Stimulated activated CD4-positive, alpha-beta T cell treated with anti-CD3 and anti-CD28 coated beads, Interleukin-1b, Interleukin-23, amount 100 ng/mL, for 48 hours (primary cell): Measurements from ENCODE around the gene SENP1.

Source experiments
- DNase-seq: peaks from one replicate; pipeline ENCODE4 v3.0.0-alpha.2; 2020

SENP1 gene

DNA sequence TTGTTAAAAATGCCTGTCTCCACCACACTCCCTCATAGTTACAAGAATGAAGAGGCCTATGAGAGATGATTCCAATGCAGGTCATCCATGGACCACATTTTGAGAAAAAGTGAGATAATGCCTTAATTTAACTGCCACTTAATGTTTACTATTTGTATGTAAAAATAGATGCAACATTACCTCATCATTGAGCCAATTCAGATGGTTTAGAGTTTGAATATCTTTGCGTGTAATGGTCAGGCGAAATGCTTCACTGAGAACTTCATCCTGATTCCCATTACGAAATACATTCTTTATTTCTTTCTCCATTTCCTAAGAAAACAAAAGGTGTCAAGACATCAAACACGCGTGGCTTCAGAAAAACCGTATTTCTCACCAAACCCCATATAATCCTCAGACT is 42.3 kb downstream of the SENP1 start:
- no peak for DNase-seq

DNA sequence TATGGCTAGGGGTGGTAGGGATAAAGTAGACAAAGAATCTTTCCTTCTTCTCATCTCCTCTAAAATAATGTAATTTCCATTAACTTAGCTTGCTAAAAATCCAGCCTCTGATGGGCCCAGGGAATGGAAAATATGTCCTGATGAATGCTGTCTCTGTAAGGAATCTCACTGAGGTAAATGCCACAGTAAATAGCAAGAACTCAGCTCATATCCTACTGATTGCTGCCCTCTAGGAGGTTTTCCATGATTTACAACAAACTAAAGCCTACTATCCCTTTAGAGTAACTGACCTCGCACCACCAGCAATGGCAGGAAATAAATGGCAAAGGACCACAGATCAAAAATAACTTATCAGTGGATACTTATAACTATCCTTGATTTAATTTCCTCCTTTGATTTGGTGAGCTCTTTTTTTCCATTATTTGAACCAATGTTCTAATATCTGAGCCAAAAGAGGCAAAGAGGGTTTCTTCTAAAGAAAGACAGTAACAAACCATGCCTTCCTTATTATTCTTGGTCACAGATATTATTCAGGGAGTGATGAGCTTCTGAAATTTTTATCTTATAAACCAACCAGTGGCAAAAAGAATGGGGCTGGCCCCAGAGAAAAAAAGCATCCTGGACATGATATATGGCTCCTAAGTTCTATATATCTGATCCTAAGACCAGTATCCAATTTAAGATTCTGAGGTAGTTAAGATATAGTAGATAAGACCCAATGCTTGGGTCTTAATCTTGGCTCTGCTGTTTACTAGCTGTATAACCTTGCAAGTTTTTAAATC is 43.8 kb downstream of the SENP1 start:
- DNase-seq, result no peak

DNA sequence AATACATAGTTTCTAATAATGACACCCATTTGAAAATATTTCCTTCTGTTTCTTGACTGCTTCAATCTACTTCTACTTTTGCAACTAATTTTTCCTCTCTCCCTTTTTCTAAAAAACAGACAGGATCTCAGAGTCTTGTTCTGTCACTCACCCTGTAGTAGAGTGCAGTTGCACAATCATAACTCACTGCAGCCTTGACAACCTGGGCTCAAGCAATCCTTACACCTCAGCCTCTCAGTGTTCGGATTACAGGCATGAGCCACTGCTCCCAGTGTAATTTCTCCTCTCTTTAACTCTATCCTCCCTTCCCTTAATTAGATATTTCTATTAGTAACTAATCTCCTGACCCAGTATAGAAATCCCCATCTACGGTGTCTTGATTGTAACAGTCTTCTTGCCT is 45.4 kb downstream of the SENP1 start:
- no peak for DNase-seq

DNA sequence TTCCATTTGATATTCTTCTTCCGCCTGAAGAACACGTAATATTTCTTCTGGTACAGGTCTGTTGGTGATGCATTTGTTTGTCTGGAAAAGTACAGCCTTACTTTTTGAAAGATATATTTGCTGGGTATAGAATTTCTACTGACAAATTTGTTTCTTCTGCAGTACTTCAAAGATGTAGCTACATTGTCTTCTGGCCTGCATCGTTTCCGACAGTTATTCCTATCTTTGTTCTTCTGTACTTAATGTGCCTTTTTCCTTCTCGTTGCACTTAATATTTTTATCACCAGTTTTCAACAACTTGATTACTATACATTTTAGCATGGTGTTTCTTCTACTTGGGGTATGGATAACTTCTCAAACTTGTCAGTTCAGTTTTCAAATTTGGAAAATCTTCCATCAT is 47.1 kb downstream of the SENP1 start:
- no peak for DNase-seq

DNA sequence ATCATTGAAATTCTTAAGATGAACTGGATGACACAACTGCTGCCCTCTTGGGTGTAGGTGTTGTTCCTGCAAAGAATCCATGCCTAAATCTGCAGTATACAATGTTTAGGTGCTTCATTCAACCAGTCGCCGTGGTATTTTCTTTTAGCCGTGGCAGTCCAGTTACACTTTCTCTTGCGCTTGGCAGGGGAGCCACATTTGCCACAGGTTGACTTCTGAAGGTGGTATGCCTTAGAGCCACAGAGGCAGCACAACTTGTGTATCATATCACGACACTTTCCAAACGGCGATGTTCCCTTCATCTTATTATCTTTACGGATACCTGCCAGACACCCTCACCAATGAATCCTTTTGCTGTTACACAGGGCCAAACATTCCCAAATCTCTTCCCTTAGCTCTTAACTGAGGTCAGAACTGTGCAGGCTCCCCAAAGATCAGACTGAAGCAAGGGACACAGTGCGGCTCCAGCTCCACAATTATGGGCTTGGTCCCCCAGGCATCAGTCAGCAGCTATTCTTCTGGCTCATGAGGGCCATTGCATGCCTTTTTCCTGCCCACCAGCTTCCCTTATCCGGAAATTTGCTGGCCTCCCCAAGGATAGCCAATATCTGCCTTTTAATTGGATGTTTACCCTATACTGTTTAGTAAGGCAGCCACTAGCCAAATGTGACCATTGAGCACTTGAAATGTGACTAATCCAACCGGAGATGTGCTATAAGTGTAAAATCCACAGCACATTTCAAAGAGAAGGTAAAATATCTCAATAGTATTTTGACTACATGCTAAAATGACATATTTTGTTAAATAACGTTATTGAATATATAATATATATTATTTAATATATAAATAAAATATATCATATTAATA is 50.7 kb downstream of the SENP1 start:
- DNase-seq, result no peak

DNA sequence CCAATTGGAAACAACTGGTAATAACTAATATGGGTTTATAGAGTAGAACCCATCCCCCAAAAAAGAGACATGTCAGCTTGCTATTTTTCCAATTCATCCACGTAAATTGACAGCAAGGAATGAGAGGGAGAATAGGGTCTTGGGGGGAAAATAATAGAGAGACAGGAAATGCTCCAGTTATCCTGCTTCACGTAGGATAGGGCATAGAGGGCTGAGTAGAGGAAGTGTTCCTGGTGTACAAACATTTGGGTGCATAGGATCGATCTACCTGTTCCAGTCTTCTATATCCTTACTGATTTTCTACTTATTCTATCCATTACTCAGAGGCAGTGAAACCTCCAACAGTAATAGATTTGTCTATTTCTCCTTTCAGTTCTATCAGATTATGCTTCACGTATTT is 52.0 kb downstream of the SENP1 start:
- DNase-seq, result no peak

- DNase-seq, result no peak
Measured at GRCh38 chr12:48053122-48053521, 52.8 kb downstream of the SENP1 start.

- no peak for DNase-seq
Measured at GRCh38 chr12:48051681-48052080, 54.2 kb downstream of the SENP1 start.

DNA sequence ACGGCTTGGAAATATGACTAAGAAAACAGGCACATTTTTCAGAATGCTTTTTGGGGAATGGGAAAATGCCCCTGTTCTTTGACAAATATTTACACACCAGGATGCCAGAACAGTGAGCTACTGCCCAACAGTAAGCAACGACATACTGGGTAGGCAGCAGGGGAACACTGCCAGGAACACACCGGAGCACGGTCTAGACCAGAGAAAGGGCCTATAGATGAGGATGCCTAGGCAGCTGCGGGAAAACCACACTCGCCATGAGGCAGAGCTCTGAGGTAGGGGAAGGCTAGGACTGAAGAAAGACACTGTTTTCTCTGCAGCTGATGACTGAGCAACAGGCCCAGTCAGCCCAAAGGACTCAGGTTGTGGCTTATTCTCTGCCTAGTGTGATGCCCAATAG is 55.7 kb downstream of the SENP1 start:
- no peak for DNase-seq

DNA sequence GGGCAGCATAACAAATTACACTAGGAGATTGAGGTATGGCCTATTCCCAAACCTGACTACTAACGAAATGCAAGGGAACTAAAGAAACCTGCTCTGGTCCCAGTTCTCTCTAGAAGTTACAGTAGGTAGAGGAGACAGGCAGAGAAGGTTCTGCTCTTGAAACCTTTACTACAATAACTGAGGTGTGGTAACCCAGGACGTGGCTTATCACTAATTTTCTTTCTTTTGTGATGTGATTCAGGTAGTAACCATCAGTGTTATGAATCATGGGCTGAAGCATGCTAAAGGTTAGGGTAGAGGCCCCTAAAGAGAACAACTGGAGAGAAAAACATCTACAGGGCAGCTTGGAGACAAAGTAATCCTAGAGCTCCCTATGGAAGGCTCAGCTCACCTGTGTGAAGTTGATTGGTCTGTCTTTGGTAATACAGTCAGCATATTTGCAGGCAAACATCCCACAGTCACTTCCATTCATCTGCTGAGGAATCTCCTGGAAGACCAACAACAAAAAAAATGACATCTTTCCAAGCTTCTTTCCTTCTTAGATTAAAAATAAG is 59.8 kb downstream of the SENP1 start:
- DNase-seq, result no peak

GRCh38 chr12:48045061-48045846 is 60.6 kb downstream of the SENP1 start:
- no peak for DNase-seq

DNA sequence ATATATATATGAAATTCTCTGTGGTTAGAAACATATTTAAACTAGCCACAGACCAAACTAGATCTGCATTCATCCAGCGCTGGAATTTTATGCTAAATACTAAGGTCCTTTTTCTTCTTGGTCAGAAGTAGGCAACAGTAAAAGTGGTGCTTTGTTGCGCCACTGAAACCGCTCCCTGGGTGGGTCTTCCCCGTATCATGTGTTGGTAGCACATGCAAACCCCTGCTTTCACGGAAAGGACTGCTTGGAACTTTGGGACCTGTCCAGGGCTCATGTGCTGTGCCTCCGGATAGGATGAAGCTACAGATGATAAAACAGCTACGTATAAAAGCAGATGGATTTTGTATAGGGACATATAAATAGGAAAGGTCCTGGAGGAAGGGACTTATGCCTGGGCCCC is 61.5 kb downstream of the SENP1 start:
- DNase-seq, result no peak

DNA sequence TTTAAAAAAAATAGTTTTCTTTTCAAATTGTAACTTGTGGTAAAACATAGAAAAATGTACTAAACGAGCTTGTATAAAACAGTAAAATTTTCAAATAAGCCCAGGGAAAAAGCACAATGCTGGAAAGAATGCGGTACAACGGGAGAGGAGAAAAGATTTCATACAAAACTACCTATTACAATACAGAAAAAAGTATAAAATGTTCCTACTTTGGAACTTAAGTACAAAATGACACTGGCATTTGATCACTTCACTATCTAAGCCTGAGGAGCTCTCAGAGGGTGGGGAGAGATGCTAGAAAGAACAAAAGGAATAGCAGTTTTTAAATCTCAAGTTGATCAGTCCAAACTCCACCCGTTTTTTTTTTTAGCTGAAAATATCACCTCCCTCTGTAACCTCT is 62.1 kb downstream of the SENP1 start:
- no peak for DNase-seq

DNA sequence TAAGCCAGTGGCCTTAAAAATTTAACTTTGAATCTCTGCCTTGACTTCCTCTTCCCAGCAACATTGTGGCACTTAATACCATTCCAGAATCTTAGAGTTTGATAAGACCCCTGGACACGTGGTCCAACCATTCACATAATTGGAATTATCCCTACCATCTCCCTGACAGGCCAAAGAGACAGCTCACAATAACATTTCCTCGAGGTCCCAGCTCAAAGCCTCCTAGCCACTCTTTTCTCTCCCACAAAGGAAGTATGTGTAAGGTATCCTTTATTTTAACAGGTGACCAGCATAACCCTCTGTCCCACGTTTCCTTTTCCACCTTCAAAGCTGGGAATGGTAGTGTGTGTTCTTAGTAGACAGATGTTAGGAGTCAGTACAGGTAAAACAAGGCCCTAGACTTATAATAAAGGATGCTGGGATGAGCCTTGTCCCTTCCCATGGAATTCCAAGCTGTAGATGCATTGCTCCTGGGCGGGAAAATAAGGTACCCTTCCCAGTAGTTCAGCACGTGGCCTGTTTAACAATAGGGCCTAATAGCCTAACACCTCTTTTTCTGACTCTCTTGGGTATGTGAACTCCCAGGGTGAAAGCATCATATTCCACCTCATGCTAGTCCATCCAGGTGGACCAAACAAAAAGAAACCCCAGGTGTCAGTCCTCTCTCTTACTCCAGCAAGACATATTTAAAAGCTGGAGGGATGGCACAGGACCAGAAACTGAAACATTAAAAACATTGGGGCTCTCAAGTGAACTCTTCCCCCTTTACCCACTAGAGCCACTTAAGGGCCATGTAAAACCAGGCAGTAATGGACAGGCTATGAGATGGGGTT is 64.1 kb downstream of the SENP1 start:
- DNase-seq, result no peak

DNA sequence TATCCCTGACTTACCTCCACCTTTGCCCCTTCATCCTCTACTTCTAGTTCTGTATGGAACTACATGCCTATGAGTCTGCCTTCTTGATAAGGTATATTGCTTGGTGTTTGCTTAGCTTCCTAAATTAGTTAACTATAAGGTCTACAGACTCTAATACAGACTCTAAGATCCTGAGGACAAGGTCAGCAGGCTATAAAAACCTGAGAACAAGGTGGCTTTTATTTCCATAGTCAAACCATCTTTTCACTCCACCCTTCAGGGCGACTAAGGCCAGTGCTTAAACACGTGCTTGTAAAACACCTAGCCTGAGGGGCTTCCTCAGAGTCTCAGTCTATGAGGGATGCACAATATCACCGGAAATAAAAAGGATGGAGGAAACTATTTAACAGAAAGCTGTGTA is 65.5 kb downstream of the SENP1 start:
- DNase-seq, result no peak

DNA sequence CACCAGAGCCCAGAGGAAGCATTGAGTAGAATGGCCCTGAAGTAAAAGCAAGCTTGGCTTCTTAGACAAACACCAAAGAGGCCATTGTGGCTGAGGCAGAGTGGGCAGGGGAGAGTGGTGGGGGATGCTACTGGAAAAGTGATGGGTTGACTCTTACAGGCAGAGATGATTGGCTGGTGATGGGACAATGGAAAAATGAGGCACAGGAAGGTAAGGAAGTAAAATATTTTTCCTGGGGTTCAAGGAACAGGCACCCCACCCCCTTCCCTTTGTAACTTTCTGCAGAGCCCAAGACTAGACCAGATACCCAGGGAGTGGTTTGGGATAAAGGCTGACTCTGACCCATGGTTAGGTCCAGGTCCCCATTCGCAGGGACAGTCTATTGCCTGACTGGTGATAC is 66.7 kb downstream of the SENP1 start:
- no peak for DNase-seq

DNA sequence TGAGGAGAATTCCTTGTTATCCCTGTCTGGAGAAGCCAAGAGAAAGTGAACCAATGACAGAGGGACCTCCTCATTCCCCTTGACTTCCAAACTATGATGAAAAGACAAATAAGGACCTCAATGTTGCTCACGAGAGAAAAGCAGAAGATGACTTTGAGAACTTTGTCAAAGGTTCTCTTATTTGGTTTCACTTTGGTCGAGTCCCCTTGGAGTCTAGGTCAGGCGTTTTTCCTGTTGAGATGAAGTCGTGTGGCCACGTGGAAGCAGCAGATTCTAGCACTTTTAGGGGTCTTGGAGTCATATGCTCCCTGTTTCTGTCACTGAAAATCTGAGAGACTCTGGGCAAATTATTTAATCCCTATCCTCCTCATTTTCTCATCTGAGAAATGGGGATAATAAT is 67.8 kb downstream of the SENP1 start:
- DNase-seq, result no peak

- DNase-seq, result no peak
Measured at GRCh38 chr12:48037267-48037915, 68.5 kb downstream of the SENP1 start.

- DNase-seq, result no peak
Measured at GRCh38 chr12:48036818-48037217, 69.1 kb downstream of the SENP1 start.

DNA sequence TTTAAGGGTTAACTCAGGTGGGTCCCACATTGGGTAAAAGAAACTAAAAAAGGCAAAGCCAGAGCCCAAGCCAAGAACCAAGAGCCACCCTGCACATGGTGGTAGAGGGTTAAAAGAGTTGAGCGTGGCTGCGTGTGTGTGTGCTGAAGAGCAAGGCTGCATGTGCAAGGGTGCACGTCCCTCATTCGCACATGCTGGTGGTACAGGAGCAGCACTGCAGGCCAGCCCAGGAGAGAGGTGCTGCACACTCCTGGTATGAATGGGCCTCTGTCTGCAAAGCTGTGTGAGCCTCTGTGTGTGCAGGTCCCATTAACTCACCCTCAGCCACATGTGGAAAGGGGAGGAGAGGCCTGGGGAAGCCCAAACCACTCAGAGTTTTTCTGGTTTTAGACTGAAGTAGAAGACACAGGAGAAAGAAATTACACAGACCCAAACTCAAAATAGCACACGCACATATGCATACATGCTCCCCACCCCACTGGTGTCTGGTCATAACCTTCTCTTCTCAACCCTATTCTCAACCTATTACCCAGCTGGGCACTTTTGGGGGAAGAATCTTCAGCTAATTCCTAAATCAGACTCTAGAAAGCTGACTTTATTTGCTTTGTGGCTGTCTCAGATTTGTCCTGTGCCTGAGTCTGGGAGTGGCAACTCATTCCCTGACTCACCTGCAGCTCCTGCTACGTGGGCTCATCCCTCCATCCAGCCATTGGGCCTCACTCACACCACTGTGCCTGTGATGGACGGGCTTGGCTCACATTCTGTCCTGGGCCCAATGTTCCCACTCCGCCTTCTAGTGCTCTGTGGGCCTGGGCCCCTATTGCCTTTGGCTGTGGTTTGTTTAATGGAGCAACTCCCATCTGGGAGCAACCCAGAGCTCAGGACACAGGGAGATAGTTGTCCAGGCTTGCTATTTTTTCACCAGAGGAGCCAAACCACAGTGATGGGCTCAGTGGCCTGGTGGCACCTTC is 70.8 kb downstream of the SENP1 start:
- no peak for DNase-seq

GRCh38 chr12:48033451-48033850 is 72.4 kb downstream of the SENP1 start:
- no peak for DNase-seq
